Right atrium auricular region (tissue), 2 donors: ENCODE results near the gene FRMD4A. TPM values are rescaled to one million over a fixed set of nuclear protein-coding genes. Genes with fewer than 3 reads are reported as not detected.

Experiments used
- DNase-seq: peaks from one replicate; pipeline ENCODE4 v3.0.0-alpha.2; 2019; ENCODE audit warnings: low spot score
- H3K27ac ChIP-seq, 2 donors: fragments of 200-600 bp; sonication (generic); 1 replicate in 1 of 2; 2 replicates in 1 of 2; pipeline ENCODE4 v1.5.1; 2016 to 2019
- H3K27me3 ChIP-seq, 2 donors: fragments of 200-600 bp; sonication (generic); one replicate each; pipeline versions ENCODE4 v1.5.1 to v1.6.0; 2017 to 2019
- H3K36me3 ChIP-seq: fragments of 200-600 bp; sonication (generic); one replicate; pipeline ENCODE4 v1.5.1; 2016
- H3K4me1 ChIP-seq, 2 donors: fragments of 200-600 bp; sonication (generic); one replicate each; pipeline versions ENCODE4 v1.5.1 to v1.6.0; 2017 to 2019
- H3K4me3 ChIP-seq, 2 donors: fragments of 200-600 bp; sonication (generic); 1 replicate in 1 of 2; 2 replicates in 1 of 2; pipeline ENCODE4 v1.5.1; 2017 to 2019; ENCODE audit warnings: mild to moderate bottlenecking in 1 of 2, moderate library complexity in 1 of 2
- H3K9me3 ChIP-seq, 2 donors: fragments of 200-600 bp; sonication (generic); one replicate each; pipeline ENCODE4 v1.5.1; 2019
- total RNA-seq, 2 donors: library from RNA; depleted of rRNA; stranded (reverse); fragments of >200 nt; gene quantifications; one replicate each; pipeline ENCODE4 v1.1.0, GENCODE V29; 2016
- TF ChIP-seq, protein P1 (sequence below), 2 donors: fragments of 200-600 bp; sonication (generic); IDR thresholded peaks; one replicate each; pipeline ENCODE4 v1.5.1; 2019; ENCODE audit warnings: antibody characterized with exemption in 2 of 2

Gene FRMD4A
- total RNA-seq, 2 donors from 2014 or later, result 15.9 to 22.9 TPM

DNA sequence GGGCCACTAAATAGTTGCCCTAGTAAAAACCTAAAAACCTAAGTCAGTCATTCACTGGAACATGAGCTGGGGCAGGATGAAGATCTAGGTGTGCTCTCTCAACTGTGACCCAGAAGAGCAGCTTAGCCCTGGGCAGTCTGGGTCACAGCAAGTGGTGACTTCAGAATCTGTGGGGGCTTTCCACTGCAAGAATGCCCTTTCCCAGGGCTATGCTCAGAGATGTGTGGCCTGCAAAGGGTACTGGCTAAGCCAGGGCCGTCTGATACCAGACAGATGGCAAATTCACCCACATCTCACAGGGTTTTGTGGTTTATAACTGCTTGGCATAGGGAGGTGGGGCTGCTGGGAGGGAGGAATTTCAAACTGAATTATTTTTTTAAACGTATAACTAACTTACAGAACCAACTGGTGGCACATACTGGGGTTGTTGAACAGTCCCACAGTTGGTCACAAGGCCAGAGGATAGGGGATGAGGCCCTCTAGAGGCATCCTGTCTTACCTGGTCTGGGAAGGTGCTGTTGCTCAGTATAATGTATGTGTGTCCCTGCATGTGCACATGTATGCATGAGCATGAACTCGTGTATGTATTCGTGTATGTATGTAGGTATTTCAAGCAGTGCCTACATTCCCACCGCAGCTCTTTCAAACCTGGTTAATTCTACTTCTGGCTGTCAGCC lies 680.7 kb downstream of the FRMD4A start:
- no peak overlapping the region for H3K27ac ChIP-seq
- no peaks in the 10 kb centered on the region for H3K27me3 ChIP-seq
- H3K4me1 ChIP-seq, result no peaks in the 10 kb centered on the region
- H3K4me3 ChIP-seq, result no peak overlapping the region
- TF ChIP-seq, protein P1, sequence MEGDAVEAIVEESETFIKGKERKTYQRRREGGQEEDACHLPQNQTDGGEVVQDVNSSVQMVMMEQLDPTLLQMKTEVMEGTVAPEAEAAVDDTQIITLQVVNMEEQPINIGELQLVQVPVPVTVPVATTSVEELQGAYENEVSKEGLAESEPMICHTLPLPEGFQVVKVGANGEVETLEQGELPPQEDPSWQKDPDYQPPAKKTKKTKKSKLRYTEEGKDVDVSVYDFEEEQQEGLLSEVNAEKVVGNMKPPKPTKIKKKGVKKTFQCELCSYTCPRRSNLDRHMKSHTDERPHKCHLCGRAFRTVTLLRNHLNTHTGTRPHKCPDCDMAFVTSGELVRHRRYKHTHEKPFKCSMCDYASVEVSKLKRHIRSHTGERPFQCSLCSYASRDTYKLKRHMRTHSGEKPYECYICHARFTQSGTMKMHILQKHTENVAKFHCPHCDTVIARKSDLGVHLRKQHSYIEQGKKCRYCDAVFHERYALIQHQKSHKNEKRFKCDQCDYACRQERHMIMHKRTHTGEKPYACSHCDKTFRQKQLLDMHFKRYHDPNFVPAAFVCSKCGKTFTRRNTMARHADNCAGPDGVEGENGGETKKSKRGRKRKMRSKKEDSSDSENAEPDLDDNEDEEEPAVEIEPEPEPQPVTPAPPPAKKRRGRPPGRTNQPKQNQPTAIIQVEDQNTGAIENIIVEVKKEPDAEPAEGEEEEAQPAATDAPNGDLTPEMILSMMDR (IDR thresholded peaks at IDR 0.05), result no peak
- peaks cover 71% of the 10 kb centered on the region for H3K36me3 ChIP-seq
- DNase-seq, result no peak
- no peaks in the 10 kb centered on the region for H3K9me3 ChIP-seq

DNA sequence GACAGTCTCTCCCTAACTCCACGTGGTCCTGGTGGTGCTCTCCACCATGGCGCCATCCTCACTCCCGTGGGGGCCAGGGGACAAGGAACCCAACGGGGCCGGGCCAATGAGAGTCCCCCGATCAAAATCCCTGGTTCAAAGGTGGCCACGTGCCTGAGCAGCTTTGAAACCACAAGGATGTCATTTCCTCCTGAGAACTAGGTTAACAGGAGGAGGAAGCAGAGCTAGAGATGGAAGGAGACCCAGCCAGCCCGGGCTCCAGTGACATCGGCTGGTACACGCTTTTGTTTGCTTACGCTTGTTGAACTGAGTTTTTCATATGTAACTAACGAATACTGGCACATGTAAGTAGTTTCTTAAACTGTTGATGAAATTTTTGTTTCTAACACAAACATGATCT lies 682.3 kb downstream of the FRMD4A start:
- TF ChIP-seq, protein P1 (IDR thresholded peaks at IDR 0.05), result no peak
- no peak overlapping the region for H3K4me3 ChIP-seq
- no peaks in the 10 kb centered on the region for H3K4me1 ChIP-seq
- H3K9me3 ChIP-seq, result no peaks in the 10 kb centered on the region
- H3K36me3 ChIP-seq, result peaks cover 63% of the 10 kb centered on the region
- DNase-seq, result no peak
- H3K27me3 ChIP-seq, result no peaks in the 10 kb centered on the region
- H3K27ac ChIP-seq, result no peak overlapping the region

DNA sequence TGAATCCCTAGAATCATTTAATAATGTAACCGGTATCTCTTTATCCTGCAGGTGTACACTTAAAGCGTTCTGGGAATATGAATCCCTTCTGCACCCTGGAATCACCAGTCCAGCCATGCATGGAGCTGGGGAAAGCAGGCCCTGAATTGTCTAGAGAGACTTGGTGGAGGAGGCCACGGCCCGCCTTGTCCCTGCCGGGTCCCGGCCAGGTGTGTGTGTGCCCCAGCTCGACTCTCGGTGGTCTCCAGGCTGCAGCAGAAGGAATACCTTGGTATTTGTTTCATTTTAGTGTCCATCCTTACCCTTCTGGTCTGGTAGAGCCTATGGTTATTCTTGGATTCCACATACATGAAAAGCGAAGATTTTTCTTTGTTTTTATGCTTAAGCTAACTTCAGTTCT lies 685.9 kb downstream of the FRMD4A start:
- no peak for DNase-seq
- no peak overlapping the region for H3K4me3 ChIP-seq
- no peaks in the 10 kb centered on the region for H3K4me1 ChIP-seq
- TF ChIP-seq, protein P1 (IDR thresholded peaks at IDR 0.05), result no peak
- peaks cover 50% of the 10 kb centered on the region for H3K36me3 ChIP-seq
- H3K27me3 ChIP-seq, result no peaks in the 10 kb centered on the region
- no peak overlapping the region for H3K27ac ChIP-seq
- peaks cover 0 to 11% of the 10 kb centered on the region in 2 donors for H3K9me3 ChIP-seq

DNA sequence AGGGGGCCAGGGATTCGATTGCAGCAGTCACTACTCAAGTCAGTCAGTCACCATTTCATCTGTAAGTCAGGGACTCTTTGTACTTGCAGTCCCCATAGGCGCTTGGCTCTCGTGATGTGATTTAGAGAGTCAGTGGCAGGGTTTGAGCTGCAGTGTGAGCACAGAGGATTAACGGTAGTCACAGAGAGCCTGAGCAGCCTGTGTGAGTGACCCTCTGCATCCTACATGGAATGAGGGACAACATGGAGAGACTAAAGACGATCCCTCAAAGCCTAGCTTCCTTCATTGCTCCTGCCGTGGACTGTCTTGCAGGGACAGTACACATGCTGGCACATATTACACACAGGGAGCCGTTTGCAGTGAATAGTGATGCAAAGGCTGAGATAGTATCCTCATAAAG lies 687.7 kb downstream of the FRMD4A start:
- peaks cover 0 to 11% of the 10 kb centered on the region in 2 donors for H3K9me3 ChIP-seq
- DNase-seq, result no peak
- H3K36me3 ChIP-seq, result peaks cover 47% of the 10 kb centered on the region
- H3K27ac ChIP-seq, result no peak overlapping the region
- TF ChIP-seq, protein P1 (IDR thresholded peaks at IDR 0.05), result no peak
- no peak overlapping the region for H3K4me3 ChIP-seq
- H3K27me3 ChIP-seq, result no peaks in the 10 kb centered on the region
- H3K4me1 ChIP-seq, result no peaks in the 10 kb centered on the region

DNA sequence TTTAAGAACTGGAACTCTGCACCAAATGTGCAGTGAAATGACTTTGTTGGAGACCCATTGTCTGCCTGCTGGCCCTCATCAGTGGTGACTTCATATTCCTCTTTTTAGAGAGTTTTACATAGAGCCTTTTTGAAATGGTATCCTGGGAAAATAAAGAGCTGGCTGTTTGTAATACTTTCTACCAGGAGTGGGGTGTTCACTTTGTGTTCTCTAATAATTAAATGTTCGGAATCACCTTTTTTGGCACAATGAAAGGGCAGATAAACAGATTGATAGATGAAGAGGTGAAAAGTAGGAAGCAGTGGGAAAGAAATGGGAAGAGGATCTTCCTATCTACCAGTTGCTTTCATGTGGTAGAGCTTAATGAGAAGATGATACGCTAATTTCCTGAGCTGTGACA lies 688.4 kb downstream of the FRMD4A start:
- peaks cover 43% of the 10 kb centered on the region for H3K36me3 ChIP-seq
- H3K4me1 ChIP-seq, result no peaks in the 10 kb centered on the region
- peaks cover 0 to 11% of the 10 kb centered on the region in 2 donors for H3K9me3 ChIP-seq
- H3K27ac ChIP-seq, result no peak overlapping the region
- TF ChIP-seq, protein P1 (IDR thresholded peaks at IDR 0.05), result no peak
- DNase-seq, result no peak
- no peaks in the 10 kb centered on the region for H3K27me3 ChIP-seq
- H3K4me3 ChIP-seq, result no peak overlapping the region

DNA sequence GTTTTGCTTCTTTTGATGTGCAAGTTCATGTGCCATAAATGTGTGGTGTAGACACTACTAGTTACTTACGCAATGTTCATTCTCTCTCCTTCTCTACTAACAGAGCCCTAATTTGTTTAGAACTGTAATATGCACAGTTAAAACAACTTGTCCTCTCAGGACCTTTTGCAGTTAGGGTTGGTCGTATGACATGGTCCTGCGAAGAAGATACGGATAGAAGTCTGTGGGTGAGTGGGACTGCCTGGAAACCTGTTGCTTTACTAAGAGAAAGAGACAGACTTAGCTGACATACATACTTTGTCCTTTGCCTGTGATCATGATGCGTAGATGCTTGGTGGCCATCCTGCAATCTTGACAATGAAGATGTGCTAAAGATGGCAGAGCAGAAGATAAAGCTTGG lies 692.8 kb downstream of the FRMD4A start:
- TF ChIP-seq, protein P1 (IDR thresholded peaks at IDR 0.05), result no peak
- Histone ChIP-seq H3K27me3 (no peaks in the 10 kb centered on the region), H3K4me1 (peaks cover 0 to 15% of the 10 kb centered on the region in 2 donors), H3K9me3 (peaks cover 0 to 11% of the 10 kb centered on the region in 2 donors), H3K36me3 (peaks cover 13% of the 10 kb centered on the region), H3K4me3 (no peak overlapping the region), H3K27ac (no peak overlapping the region)
- DNase-seq, result no peak
